A172 (cell line): ENCODE measurements around the gene MRPL48. TPM values are rescaled to one million over a fixed set of nuclear protein-coding genes. Genes with fewer than 3 reads are reported as not detected.
A peak's percentile ranks its signal among the peaks of the same experiment; 100 is the strongest.

Source experiments
- DNase-seq: peaks from one replicate; pipeline ENCODE4 v3.0.0-alpha.2; 2015; ENCODE audit warnings: low spot score
- total RNA-seq: library from RNA; depleted of rRNA; stranded (reverse); fragments of >200 nt; shearing (Covaris generic); gene quantifications from 2 replicates; pipeline ENCODE4 v1.2.3, GENCODE V29; 2014

The MRPL48 gene
- total RNA-seq, 1 experiment from 2014 or later: 68.2 TPM

GRCh38 chr11:73839123-73839457, 51.4 kb downstream of the MRPL48 start:
- no peak for DNase-seq

- DNase-seq: no peak
Measured at GRCh38 chr11:73851046-73851764, 63.5 kb downstream of the MRPL48 start.

GRCh38 chr11:73852049-73852448, 64.4 kb downstream of the MRPL48 start:
- DNase-seq: no peak

GRCh38 chr11:73854680-73855079, 67.0 kb downstream of the MRPL48 start:
- no peak for DNase-seq

GRCh38 chr11:73856031-73856567, 68.4 kb downstream of the MRPL48 start:
- no peak for DNase-seq

- DNase-seq: no peak
Measured at GRCh38 chr11:73859671-73860070, 72.0 kb downstream of the MRPL48 start.

GRCh38 chr11:73860202-73860601, 72.5 kb downstream of the MRPL48 start:
- no peak for DNase-seq

- no peak for DNase-seq
Measured at GRCh38 chr11:73862986-73863385, 75.3 kb downstream of the MRPL48 start.

- peak; percentile 89 for DNase-seq
Measured at GRCh38 chr11:73866095-73866579, 78.5 kb downstream of the MRPL48 start.

- peak; percentile 98 for DNase-seq
Measured at GRCh38 chr11:73866586-73866996, 78.9 kb downstream of the MRPL48 start.

GRCh38 chr11:73869332-73869949, 81.8 kb downstream of the MRPL48 start:
- no peak for DNase-seq

GRCh38 chr11:73870261-73870660, 82.6 kb downstream of the MRPL48 start:
- no peak for DNase-seq

GRCh38 chr11:73872749-73873357, 85.2 kb downstream of the MRPL48 start:
- no peak for DNase-seq

- no peak for DNase-seq
Measured at GRCh38 chr11:73875380-73875779, 87.7 kb downstream of the MRPL48 start.

- no peak for DNase-seq
Measured at GRCh38 chr11:73875840-73876239, 88.2 kb downstream of the MRPL48 start.

GRCh38 chr11:73876424-73877310, 89.0 kb downstream of the MRPL48 start, which contains the start of the genes COA4 and PAAF1:
Gene COA4 (minus strand): TSS chr11:73876846. CDS start chr11:73873378, 3,468 bp downstream.
Gene PAAF1 (plus strand): TSS chr11:73876999. CDS start chr11:73877022, 23 bp downstream.
- peak; percentile 94 for DNase-seq

- DNase-seq: no peak
Measured at GRCh38 chr11:73878771-73879170, 91.1 kb downstream of the MRPL48 start.

- peak; percentile 22 for DNase-seq
Measured at GRCh38 chr11:73880449-73880848, 92.8 kb downstream of the MRPL48 start.

- no peak for DNase-seq
Measured at GRCh38 chr11:73883856-73884255, 96.2 kb downstream of the MRPL48 start.

- no peak for DNase-seq
Measured at GRCh38 chr11:73888244-73888643, 100.6 kb downstream of the MRPL48 start.

GRCh38 chr11:73889019-73889418, 101.3 kb downstream of the MRPL48 start:
- DNase-seq: no peak
